Inflammatory macrophage treated with lipopolysaccharide for 4 hours (primary cell): ENCODE results near the gene OR52M1.
"Not testable (repeated sequence)": the region's sequence is repeated elsewhere in the genome, so short reads cannot be mapped to it uniquely, and the experiment has no call there.

Source experiments
- DNase-seq: peaks from one replicate; pipeline ENCODE4 v3.0.0-alpha.2; 2020

The OR52M1 gene, protein sequence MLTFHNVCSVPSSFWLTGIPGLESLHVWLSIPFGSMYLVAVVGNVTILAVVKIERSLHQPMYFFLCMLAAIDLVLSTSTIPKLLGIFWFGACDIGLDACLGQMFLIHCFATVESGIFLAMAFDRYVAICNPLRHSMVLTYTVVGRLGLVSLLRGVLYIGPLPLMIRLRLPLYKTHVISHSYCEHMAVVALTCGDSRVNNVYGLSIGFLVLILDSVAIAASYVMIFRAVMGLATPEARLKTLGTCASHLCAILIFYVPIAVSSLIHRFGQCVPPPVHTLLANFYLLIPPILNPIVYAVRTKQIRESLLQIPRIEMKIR

DNA sequence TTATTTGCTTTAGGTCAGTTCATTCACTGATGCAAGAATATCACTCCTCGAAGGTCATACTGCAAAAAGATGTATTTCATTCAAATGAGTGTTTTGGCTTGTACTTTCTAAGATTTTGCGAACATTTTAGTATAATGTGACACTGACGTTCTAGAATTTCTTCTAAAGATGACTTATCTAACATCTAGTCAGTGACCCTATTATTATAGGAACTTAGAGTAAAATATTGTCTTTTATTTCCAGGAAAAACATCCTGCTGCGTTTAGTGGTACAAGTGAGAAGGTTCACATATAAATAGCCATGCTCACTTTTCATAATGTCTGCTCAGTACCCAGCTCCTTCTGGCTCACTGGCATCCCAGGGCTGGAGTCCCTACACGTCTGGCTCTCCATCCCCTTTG, at the start of gene OR52M1:
Gene OR52M1, plus strand, starts transcription at position 301 of the 400 bp plus-strand sequence. Its CDS starts 0 bp downstream, at position 301.
- no peak for DNase-seq

GRCh38 chr11:4495487-4495886, 49.5 kb upstream of the OR52M1 start:
- peak; percentile 67 for DNase-seq

GRCh38 chr11:4495986-4496385, 49.0 kb upstream of the OR52M1 start:
- DNase-seq, result no peak

DNA sequence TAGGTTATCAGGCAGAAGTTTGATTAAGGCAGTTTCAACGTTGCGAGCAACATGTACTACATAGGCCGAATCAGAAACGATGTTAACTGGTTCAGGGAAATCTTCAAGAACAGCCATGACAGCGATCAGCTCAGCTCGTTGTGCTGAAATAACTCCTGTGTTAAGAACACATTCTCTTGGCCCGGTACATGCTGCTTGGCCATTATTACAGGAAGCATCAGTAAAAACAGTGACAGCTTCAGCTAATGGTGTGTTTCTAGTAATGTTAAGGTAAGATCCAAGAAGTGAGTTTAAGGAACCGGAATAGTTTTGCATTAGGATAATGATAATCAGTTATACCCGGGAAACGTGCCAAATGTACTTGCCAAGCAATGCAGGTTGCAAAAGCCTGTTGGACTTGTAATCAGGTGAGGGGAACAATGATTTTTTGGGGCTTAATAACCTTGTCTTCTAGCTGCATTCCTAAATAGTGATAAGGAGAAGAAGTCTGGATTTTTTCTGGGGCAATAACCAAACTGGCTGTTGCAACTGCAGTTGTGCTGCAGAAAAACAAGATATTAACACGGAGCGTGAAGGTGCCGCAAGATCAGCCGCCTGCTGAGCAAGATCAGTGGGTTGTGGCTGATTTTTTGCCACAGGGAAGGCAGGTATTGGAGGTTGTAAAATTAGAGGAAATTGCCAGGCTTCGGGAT, 48.3 kb upstream of the OR52M1 start:
- no peak for DNase-seq

GRCh38 chr11:4508886-4509285, 36.1 kb upstream of the OR52M1 start:
- no peak for DNase-seq

GRCh38 chr11:4511282-4512245, 33.4 kb upstream of the OR52M1 start:
- no peak for DNase-seq

- no peak for DNase-seq
These were observed 30.8 kb upstream of the OR52M1 start for GRCh38 chr11:4514196-4514595.

- DNase-seq, result no peak
These were observed 22.7 kb upstream of the OR52M1 start for GRCh38 chr11:4522339-4522738.

DNA sequence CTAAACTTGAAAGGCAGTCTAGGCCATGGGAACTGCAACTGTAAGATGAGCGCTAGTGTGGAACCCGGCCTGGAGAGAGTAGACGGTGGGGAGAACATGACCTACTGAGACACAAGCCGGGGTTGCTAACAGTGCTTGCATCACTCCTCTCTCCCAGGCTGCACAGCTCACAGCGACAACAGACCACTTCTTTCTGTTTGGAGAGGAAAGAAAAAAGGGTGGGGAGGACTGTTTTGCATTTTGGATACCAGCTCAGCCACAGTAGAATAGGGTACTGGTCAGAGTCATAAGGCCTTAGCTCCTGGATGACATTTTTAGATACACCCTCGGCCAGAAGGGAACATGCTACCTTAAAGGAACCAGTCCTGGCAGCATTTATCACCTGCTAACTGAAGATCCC, 22.2 kb upstream of the OR52M1 start:
- no peak for DNase-seq

- DNase-seq, result no peak
These were observed 21.3 kb upstream of the OR52M1 start for GRCh38 chr11:4523666-4524065.

- DNase-seq, result peak; percentile 53
These were observed 17.1 kb upstream of the OR52M1 start for GRCh38 chr11:4527926-4528325.

DNA sequence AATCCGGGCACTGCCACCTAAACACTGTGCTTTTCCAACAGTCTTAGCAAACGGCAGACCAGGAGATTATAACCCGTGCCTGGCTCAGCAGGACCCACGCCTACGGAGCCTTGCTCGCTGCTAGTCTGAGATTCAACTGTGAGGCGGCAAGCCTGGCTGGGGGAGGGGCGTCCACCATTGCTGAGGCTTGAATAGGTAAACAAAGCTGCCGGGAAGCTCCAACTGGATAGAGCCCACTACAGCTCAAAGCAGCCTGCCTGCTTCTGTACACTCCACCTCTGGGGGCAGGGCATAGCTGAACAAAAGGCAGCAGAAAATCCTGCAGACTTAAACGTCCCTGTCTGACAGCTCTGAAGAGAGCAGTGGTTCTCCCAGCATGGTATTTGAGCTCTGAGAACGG, 13.3 kb upstream of the OR52M1 start:
- DNase-seq, result not testable (repeated sequence)

GRCh38 chr11:4539603-4540219, 5.3 kb upstream of the OR52M1 start:
- peak; percentile 48 for DNase-seq

GRCh38 chr11:4541071-4541470, 3.9 kb upstream of the OR52M1 start:
- DNase-seq, result no peak

- DNase-seq, result no peak
These were observed 1.4 kb upstream of the OR52M1 start for GRCh38 chr11:4543561-4543960.

DNA sequence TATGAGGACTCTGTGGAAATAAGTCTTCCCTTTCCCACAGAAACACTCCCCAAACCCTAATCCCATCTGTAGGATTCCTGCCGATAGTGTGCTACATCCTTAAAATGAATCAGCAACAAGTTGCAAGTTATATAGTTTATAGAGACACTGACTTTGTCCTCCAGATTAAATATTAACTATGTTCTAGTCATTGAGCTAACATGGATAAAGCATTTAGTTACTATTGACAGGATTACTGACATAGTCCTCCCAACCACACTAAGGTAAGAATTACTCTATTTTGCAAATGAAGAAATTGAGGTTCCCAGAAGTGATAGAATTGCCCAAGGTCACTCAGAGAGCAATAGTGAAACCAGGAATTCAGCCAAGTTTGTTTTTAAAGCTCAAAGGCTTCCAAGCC, 1.9 kb downstream of the OR52M1 start:
- no peak for DNase-seq

- no peak for DNase-seq
These were observed 2.4 kb downstream of the OR52M1 start for GRCh38 chr11:4547416-4547815.

GRCh38 chr11:4551346-4551979, 6.5 kb downstream of the OR52M1 start:
- DNase-seq, result peak; percentile 19

GRCh38 chr11:4559527-4560440, 14.8 kb downstream of the OR52M1 start:
- DNase-seq, result no peak

- DNase-seq, result no peak
These were observed 15.5 kb downstream of the OR52M1 start for GRCh38 chr11:4560467-4560866.

GRCh38 chr11:4565371-4565770, 20.4 kb downstream of the OR52M1 start:
- no peak for DNase-seq
